GM21526 (cell line): ENCODE data around the gene GGT5.
"Not testable (repeated sequence)": the region's sequence is repeated elsewhere in the genome, so short reads cannot be mapped to it uniquely, and the experiment has no call there.

Experiments used
- ATAC-seq: cut with Tn5 transposase; IDR thresholded peaks from one replicate; pipeline ENCODE4 v1.9.1; 2021; ENCODE audit warnings: moderate library complexity; ENCODE audit not compliant: unreplicated experiment, low FRiP score

The GGT5 gene

DNA sequence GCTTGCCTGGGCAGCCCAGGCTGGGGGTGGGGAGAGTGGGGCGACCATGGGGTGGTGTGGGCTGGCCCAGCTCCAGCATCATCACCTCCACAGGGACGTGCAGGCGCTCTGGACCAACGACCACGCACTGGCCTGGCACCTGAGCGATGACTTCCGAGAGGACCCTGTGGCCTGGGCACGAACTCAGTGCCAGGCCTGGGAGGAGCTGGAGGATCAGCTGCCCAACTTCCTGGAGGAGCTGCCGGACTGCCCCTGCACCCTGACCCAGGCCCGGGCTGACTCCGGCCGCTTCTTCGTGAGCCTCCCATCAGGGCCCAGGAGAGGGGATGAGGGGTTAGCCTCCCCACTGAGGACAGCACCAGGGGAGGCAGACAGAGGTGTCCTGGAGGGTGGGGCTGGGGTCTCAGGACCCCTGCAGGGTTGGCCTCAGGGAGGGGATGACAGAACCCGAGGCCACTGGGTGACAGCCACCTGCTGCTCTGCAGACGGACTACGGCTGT, 59.8 kb downstream of the GGT5 start:
- no peak for ATAC-seq

DNA sequence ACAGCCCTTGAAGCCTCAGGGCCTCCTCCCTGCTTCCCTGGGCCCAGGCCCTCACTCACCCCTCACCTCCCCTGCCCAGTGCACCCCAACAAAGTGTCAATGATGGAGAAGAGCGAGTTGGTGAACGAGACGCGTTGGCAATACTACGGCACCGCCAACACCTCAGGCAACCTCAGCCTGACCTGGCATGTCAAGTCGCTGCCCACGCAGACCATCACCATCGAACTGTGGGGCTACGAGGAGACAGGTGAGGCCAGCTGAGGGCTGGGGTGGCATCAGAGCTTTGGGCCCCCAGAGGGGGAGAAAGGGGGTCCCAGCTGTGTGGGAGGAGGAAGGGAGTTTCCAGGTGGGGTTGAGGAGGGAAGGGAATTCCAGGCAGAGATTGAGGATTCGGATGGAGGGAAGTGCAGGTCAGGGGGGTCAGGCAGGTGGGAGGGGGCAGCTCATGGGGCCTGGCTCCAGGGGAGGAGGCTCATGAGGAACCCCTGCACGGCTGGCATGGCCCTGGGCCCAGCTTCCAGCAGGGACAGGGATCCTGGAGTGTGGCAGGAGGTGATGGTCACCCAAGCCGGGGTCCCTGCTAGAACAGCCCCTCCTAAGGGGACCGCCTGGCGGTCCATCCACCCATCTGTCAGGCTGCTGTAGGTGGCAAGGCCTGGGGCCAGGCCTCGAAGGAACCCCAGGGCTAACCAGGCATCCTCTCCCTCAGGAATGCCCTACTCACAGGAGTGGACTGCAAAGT, 60.7 kb downstream of the GGT5 start:
- no peak for ATAC-seq

DNA sequence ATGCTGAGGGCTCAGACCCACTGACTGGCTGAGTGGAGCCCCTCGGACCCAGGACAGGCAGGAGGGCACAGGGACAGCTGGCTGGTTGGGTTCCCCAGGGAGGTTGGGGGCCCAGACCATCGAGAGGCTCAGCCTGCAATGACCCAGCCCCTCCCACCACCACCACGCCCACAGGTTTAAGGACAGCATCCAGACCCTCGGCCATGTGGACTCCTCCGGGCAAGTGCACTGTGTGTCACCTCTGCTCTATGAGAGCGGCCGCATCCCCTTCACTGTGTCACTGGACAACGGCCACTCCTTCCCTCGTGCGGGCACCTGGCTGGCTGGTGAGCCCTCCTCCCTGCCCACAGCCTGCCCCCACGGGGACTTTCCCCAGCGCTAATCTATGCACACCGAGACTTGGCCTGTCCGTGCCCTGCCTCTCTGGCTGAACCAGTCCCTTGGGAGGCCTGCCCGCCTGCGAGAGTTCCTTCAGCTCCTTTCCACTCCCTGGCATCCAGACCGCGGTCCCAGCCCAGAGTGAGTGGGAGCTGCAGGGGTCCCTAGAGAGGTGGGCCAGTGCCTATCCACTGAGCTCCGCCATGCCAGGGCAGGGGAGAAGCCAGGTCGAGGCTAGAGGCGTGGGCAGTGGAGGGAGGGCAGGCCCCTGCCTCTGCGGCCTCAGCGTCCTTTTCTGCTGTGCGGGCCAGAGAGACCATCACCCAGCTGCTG, 61.4 kb downstream of the GGT5 start:
- no peak for ATAC-seq

GRCh38 chr22:24182900-24183246, 62.0 kb downstream of the GGT5 start:
- not testable (repeated sequence) for ATAC-seq

- no peak for ATAC-seq
Observed at GRCh38 chr22:24181996-24182899, 62.6 kb downstream of the GGT5 start.

- ATAC-seq = no peak
Observed at GRCh38 chr22:24181088-24181995, 63.5 kb downstream of the GGT5 start, which contains the start of gene SUSD2. TSS of gene SUSD2 (plus strand) at chr22:24181487. CDS start at chr22:24181520, 33 bp downstream.

DNA sequence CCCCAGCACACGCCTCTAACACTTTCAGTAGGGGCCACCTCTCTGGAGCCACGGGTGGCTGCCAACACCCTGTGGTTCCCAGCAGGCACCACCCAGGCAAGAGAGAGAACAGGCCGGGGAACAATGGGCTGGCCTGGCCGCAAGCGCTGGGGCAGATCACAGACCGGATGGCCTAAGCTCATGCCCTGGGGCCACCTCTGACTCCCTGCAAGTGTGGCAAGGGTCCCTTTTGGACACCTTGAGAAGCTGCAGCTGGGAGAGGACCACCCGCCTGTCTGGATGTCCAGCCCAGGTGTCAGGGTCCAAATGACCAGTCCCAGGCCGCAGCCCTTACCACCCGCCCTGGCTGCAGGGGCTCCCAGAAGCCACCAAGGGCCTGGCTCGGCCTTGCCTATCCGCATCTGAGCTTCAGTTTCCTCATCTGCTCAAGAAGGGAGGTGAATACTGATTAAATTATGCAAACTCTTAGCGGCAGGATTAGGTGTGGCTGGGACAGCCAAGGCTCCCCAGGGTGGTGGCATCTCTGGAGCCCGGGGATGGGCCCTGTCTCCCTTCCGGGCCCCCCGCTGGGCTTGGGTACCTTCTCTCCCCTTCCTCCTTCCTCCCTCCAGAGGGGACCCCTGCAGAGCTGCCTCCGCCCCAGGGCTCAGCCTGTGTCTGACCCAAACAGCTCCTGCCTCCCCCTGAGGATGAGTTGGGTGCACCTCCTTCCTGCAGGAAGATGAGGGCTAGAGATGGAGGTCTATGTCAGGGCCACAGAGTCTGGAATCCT, 64.4 kb downstream of the GGT5 start:
- ATAC-seq = no peak

DNA sequence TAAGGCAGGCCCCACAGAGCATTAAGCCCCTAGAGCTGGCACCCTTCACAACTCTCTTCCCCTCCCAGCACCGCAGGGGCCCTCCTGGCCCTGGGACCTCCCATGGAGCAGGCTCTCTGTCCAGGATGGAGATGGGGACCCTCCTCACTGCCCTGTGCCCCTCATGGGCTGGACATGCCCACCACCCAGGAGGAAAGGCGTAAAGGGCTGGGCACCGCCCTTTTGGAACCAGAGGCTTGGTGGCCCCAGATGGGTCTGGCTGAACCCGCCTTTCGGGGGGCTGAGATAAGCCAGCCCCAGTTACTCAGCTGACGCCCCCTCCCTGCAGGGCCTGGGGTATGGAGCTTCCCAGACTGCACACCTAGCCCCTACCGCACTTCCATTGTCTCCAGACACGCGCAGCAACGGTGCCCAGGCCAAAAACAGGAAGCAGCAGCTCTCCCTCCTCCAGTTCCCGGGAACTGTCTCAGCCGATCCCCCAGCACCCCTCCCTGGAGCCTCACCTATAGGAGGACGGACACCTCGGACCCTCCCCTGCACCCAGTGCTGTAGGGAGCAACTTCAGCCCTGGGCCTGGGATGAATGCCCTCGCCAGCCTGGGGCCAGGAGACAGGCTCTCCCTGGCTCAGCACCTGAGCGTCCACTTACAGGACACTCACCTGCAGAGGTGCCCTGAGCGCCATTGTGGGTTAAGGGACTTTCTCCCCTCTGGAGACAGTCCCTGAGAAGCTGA, 65.2 kb downstream of the GGT5 start:
- ATAC-seq = no peak

- ATAC-seq = no peak
Observed at GRCh38 chr22:24178502-24179440, 66.1 kb downstream of the GGT5 start.

DNA sequence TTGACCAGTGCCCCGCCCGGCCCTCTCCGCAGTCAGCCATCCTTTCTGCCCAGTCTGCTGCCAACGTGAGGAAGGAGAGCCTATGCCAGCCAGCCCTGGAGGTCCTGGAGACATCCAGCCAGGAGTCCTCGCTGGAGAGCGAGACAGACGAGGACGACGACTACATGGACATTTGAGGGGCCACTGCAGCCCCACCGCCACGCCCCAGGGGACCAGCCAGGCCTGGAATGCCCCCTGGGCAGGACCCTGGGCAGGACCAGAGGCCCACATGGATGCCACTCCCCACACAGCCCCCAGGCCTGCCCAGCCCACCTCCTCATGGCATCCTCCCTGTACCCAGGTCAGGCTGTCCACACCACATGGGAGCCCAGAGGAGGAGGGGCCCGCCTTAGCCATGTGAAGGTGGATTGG, 66.9 kb downstream of the GGT5 start:
- no peak for ATAC-seq

- ATAC-seq = no peak
Observed at GRCh38 chr22:24177456-24177855, 67.4 kb downstream of the GGT5 start.

GRCh38 chr22:24177045-24177444, 67.8 kb downstream of the GGT5 start:
- ATAC-seq = no peak

DNA sequence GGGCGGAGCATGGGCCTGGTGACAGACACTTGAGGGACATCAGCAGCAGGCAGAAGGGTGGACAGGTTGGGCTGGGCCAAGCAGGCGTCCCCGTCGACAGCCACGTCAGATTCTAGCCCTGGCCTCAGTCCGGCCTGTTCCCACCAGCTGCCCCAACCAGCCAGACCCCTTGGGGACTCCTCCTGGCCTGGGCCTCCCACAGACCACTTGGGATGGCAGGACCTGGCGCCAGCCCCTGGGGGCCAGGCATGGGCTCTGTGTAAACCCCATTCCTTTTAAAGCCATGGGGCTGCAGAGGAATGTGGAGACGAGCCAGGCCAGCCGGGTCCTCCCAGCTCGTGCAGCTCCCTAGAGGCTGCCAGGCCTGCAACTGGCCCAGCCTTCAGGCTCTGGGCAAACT, 68.3 kb downstream of the GGT5 start:
- ATAC-seq = no peak

DNA sequence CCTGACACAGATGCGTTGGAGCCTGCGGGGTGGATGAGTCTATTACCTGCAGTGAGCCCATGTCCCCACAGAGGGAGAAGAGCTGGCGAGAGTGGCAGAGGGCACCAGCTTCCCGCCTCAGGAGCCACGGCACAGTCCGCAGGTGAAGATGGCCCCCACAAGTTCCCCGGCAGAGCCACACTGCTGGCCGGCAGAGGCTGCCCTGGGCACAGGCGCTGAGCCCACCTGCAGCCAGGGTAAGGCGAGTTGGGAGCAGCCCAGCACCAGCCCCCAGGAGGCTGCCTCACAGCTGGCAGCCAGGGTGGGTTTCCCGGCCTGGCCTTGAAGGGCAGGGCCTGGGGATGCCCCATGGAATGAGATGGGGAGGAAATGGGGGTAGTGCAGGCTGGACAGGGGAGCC, 68.8 kb downstream of the GGT5 start:
- ATAC-seq = no peak

- no peak for ATAC-seq
Observed at GRCh38 chr22:24175160-24175808, 69.6 kb downstream of the GGT5 start.

DNA sequence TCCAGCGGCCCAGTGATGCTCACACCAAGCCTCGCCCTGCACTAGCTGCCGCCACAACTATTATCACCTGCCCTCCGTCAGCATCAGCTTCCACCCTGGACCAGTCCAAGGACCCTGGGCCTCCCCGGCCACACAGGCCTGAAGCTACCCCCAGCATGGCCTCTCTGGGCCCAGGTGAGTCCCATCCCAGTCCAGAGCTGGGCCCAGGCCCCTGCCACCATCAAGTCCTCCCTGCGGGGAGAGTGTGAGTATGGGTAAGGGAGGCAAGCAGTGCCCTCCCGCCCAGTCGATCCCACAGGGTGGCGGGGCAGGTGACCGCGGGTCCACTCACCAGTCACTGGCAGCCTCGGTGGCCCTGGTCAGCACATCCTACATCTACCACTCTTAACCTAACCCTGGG, 73.1 kb downstream of the GGT5 start:
- ATAC-seq = no peak

DNA sequence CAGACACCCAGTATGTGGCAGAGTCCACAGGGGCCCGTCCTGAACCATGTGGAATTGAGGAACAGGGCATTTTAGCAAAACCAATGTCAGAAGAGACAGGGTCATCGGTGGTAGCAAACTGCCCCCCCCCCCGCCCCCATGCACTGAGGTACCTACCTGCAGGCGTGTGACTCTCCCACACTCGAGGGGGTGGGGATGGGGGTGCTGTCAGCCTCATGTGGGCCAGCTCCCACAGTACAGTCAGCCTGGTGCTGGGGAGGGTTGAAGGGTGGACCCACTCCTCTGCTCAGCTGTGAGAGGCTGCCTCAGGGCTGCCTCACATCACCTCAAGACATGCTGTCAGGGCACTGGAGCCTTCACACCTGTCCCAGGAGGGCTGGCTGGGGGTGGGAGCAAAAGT, 74.2 kb downstream of the GGT5 start:
- ATAC-seq = no peak
